HG03103 (cell line): ENCODE measurements around the gene WLS.

Experiments
- ATAC-seq: cut with Tn5 transposase; IDR thresholded peaks from one replicate; pipeline ENCODE4 v1.9.1; 2021; ENCODE audit warnings: low read depth; ENCODE audit not compliant: unreplicated experiment

WLS gene

DNA sequence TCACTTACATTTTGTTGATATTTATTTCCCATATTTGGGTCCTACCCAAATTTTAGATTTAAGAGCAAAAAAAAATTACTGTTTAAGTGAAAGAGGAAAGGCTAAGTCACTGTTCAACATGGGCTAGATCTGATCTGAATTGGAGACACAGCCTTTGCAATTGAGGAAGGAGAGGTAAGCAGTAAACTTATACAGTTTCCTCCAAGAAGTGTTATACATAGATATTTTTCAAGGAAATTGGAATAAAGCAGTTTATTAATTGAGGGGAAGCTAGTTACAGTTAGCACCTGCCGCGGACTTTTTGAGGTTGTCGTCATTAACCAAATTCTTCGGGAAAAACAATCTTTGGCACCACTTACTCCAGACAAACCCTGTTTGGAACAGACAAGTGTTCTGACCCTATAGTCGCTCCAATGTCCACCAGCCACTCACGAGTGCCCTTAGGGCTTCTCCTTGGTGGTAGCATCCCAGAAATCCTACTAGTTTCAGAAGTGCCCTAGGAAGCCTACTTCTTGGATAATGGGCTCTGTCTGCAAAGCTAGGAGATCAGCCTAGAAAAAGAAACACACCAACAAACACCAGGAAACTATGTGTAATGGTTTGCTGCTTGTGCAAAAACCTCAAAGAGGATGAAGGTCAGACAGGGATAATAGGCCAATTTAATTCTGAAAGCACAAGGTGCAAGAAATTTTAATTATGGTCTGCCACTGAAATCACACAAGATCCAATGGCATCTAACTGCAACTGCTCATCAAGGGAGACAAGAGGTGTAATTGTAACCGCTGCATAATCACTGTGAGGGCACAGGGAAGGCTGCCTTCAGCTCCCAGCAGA lies 2.5 kb downstream of the WLS start:
- no peak for ATAC-seq

DNA sequence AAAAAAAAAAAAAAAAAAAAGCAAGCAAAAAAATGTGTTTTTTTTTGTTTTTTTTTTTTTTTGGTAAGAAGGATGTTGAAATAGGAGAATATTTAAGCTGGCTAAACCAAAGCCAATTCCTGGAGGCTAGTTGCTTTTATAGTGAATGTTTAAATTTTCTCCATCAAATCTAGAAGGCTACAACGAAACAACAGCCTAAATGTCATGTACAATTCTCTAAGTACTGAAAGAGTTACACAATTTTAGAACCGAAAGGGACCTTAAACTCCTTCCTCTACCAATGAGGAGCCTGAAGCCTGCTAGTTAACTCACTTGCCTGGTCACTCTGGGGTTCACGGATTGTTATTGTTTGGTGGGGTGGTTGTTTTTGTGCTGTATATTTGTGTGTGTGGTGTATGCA lies 3.5 kb downstream of the WLS start:
- ATAC-seq: no peak

DNA sequence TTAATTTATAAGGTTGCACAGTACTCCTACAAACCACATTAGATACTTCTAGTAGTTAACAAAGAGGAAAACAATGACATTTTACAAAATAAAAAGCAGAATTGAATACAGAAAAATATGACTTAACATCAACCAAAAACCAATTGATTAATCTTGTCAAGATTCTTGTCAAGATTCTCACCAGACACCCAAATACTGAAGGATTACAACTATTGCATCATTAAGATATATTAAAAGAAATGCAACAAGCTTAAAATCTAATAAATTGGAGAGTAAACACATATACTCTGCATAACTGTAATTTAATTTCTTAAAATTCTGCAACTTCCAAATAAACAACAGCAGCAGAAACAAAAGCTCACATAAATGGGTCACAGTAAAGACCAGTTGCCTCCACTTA lies 4.7 kb downstream of the WLS start:
- ATAC-seq: no peak

DNA sequence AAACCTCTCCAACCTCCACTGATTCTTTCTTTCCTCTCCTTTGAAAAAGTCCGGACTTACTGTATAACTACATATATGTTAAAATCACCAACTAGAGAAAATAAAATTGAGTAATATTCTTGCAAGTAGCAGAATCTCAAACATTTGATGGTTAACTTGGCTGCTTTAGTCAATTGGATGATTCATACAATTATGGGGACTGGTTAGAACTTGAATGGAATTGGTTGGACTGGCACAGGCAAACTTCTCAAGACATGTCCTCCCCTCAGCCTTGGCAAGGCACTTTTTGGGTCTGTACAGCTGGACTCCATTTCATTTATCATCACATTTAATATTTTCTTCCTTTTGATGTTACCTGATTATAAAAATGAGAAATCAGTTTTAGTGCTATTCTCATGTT lies 6.5 kb downstream of the WLS start:
- ATAC-seq: no peak

DNA sequence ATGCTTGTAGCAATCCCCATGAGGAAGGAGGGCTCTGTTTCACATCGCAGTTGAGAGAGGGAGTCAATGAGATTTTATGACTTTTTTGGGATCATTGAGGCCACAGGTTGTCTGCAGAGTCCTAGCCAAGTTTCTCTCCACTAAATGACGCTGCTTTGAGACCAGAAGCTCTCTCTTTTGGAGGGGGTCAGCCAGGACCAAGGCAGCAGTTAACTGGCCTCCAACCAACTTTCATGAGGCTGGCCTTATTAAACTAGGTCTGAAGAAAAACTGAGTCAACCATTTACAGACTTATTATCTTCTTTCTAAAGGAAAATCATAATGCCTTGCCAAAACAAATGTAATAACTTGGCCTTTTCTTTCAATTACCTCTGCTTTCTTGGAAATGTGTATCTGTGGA lies 8.6 kb downstream of the WLS start:
- ATAC-seq: no peak

DNA sequence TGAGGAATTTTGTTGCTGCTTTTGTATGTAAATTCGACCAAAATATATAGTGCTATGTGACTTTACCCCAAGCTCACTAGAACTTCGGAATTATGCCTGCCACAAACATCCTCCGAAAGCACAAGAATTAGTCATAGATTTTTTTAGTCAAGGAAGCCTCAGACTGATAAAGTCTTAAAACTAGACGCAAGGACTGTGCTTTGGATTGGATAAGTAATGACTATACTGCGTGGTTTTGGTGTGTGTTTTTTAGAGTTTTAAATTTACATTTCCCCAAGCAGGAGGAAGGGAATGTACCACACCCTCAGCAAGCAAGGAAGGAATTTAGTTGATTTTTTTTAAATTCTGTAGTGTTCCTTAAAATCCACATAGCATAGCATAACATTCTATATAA lies 10.3 kb downstream of the WLS start:
- ATAC-seq: no peak

DNA sequence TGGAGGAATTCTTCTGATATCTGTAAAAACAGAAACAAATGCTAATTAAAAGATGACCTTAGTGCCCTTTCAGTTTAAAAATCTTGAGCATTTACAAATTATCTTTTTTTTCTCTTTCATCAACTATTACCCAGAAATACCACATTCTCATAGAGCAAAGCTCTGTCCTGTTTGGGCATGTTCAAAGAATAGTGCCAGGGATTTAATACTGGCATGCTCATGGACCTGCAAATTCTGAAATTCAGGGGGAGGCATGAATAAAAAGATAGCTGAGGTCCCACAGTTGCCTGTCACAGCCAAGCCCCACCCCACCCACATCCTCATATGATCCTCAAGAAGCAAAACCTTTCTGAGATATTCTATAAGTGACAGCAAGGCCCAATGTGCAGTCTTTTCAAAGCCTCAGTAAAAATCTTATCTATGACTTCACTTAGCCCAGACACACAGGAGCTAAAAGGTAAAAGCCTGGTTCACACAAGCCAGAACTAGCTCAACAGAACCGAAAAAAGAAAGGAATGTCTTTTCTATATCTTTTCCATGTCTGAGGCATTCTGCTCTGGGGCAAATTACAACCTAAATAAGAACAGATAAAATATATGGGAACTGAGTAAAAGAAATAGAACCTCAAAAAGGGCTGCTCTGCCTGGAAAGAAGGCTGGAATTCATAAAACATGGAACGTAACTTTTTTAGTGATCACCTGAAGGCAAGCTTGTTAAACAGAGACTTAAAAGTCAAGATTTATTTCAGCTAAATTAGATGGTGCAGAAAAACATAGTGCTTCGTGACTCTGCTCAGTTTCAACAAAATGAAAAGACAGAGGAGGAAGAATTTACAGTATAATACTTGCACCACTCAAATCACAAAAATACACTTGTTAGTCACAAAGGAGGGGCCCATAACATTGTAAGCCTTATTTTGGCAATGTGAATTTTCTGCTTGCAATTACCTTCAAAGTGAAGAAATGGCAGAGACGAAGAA lies 11.0 kb downstream of the WLS start:
- no peak for ATAC-seq

DNA sequence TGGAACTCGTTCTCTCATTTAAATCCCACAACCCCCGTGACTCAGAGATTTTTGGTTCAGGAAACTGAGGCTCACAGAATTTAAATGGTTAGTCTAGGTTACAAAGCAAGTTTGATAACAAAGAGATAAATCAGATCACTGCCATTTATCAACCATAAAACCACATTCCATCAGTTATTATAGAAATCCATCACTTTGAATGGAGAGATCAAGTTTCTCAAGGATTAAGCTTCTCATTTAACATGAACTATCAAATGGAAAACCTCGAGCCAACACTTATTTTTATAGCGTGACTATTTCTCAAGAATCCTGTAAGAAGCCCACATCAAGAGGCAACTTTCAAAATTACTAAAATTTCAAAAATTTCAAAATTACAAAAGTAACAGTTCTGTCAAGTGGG lies 11.9 kb downstream of the WLS start:
- ATAC-seq: no peak

DNA sequence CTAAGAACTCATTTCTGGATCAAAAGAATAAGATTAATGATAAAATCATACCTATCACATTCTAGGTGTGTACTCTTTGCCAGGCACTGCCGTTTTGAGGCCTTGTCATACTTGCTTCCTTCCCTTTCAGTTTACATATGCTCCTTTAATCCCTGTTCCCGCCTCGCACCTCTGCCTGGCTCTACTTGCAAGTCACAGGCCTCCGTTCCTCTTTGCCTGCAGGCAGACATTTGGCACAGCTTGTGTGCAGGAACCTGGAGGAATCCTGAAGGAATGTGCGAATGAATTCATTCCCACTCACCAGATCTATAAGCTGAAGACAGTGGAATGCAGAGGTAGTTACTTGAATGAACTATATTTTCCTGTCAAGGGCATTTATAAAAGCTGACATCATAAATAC lies 13.8 kb downstream of the WLS start:
- ATAC-seq: no peak

DNA sequence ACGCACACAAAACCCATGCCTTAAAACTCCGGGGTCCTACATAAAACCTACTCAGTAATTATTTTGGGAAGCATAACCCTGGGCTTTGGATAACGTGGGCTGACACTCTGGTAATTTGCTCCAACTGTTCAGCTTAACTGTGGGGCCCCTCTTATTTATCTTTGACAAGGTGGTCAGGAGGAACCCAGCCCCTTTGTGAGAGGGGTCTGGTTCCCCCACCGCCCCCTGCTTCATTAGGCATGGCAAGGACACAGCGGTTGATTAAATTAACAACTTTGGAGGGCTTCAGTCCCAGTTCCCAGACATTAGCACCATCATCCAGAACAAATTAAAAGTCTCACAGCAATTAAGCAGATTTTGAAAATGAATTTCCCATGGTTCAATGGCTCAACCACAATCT lies 14.7 kb downstream of the WLS start:
- no peak for ATAC-seq

DNA sequence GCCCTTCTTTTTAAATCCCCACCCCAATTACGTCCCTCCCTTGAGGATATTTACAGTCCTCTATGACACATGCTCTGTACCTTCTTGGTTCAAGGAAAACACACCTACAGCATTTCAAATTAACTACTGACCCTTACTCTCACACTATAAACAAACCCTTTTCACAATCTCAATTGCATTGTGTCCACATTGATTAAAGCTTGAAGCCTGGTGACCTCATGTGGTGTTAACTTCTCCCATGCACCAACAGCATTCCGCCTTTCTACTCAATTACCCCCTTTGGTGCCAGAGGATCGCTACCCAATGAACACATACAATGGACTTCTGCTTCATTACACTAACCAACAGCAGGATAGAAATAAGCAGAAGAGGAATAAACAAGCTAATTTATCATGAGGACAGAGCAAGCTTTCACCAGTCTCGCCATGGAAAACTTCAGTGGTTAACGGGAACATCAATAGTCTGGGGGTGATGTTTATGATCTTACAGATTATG lies 15.2 kb downstream of the WLS start:
- no peak for ATAC-seq

DNA sequence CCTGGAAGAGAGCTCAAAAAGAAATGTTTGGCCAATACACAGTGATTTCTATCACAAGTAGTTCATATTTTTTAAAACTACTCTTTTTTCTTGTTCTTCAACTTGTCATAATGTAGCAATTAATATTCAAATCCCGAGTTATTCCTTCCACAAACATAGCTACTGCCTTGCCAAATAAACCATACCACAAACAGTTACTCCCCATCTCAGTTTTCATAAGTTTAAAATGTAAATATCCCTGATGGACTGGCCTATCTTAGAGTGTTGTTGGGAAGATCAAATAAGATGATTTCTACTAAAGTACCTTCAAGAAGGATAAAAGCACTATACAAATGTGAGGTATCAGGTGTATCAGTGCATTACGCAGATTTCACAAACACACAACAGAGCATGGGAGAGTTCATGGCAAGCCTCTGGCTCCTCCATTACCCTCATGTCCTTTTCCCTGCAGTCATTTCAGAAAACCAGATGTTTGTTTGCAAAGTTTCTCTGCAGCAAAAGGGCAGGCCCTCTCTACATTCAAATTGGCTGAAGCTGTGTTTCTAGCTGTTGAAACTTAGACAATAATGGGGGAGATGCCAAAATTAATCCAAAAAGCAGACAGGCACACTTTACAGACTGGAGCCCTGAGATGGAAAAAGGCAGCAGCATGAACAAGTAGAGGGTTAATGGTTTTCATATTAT lies 16.1 kb downstream of the WLS start:
- ATAC-seq: no peak

DNA sequence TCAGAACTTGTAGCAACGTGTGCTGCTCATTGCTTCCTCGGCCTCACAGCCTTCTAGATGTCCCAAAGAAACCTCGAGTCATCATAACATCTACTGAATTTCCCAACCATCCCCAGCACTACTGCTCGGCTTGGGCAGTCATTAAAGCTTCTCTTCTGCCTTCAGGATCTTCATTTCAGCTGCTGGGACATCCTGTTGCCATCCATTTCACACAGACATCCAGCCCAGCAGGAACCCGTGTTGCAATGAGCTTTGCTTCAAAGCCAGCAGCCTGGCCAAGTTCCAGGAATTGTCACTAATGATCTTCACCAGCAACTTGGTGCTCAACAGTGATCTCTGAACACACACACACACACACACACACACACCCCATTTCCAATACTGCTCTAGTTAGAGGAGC lies 18.5 kb downstream of the WLS start:
- ATAC-seq: no peak

DNA sequence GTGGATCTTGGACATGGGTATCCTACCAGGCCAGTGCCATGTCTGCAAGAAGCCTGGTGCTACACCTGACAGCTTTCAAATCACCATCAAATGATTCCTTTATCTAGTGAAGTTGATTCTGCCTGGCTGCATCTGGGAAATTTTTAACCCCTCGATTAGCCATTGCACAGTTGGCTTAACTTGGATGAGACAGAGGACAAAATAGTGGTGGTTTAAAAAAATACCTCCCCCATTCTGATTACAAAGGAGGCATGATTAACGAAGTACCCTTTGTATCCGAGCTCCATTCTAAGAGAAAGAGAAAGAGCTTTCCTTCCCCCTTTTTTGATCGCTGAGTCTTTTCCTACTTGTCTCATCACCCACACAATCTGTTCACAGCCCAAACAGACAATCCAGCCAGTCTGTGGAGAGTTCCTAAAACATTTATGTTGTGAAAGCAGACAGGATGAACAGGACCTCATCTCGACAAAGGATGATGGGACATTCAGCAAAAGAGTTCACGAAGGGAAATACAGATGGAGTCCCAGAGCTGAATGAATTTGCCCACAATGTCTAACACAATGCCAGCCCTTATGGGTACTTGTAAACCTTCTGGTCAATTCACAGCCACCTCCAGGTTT lies 20.5 kb downstream of the WLS start:
- no peak for ATAC-seq

DNA sequence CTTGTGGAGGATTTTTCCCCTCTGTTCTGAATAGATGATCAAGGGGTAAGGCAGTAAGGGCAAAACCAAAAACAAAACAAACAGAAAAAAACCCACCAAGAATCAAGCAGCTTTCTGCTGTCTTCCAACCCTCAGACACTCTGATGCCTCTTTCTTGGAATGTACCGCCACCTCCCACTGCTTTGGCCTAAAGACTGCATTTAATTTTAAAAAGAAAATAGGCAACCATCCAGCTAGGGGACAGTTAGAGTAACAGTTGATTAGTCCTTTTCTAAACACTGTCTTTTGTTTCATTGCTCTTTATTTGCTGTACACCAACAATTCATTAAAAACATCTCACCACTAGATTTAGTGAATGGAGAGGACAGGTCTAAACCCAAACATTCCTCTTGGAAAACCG lies 21.5 kb downstream of the WLS start:
- ATAC-seq: no peak

DNA sequence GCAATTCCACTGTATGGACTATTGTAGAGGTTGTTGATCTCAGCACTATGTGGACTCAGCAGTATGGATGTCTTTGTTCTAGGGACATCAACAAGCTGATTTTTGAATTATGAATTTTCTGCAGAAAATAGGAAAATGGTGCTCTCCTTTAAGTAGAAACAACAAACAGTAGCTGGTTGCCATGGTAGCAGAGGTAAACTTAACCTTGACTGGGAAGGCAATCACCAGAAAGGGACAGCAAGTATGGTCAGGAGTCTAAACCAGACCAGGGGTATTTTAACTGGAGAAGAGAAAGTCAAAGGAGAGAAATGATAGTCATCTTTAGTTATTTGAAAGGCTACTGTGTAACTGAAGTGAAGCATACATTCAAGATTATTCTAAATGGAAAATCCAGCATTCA lies 22.3 kb downstream of the WLS start:
- no peak for ATAC-seq

DNA sequence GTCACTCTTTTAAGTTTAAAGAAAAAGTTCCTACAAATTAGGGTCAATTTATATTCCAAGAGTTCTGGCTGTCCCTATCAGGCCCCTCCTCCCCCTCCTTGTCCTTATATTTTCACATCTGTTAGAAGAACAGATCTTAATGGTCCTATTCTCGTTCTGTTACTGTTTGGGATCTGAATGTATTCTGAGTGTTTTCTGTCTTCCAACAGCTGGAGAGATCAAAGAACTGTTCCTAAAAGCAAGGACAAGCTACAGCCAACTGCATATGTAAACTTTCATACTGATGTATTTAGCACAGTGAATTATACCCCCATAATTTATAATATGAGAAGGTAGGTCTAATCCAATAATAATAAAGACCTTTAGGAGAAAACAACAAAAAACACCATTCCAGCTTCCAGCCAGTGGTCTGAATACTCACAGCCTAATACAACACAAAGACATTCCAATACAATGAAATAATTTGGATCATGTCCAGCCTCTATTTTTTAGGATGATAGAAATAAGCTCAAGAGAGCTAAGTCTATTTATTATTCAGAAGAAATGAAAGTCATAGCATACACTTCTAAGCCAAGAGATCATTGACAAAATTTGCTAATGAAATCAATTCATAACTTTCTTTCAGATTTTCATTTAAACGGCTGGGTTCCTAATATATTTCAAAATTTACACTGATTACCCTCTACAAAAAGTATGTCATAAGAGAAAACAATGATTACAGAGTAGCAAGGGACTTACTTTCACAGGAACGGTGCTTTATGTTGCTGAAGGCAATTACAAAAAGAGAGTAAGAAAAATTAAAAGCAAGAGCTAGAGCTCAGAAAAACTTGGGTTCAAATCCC lies 25.3 kb downstream of the WLS start:
- ATAC-seq: no peak

DNA sequence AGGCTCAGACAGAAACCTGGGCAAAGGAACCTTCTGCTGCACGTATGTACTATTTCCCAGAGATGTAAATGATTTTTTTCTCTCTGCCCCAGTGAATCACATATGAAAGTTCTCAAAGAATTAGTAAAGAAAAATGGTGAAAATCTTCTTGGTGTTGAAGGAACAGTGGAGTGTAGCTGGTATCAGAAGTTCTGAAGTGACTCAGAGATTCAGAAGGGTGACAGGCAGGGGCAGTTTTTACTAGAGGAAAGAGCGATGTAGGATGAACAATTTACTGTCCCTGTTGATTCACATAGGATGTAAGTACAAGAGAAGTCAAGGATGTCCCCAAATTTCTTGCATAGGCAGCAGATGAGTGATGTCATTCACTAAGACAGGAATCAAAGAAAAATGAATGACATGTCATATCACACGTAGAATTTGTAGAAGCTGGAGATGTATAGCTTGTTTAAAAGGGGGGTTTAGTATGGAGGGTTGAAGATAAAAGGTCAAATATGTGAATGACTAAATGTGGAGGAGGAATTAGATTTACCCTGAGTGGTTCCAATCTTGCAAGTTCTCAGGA lies 26.4 kb downstream of the WLS start:
- no peak for ATAC-seq

DNA sequence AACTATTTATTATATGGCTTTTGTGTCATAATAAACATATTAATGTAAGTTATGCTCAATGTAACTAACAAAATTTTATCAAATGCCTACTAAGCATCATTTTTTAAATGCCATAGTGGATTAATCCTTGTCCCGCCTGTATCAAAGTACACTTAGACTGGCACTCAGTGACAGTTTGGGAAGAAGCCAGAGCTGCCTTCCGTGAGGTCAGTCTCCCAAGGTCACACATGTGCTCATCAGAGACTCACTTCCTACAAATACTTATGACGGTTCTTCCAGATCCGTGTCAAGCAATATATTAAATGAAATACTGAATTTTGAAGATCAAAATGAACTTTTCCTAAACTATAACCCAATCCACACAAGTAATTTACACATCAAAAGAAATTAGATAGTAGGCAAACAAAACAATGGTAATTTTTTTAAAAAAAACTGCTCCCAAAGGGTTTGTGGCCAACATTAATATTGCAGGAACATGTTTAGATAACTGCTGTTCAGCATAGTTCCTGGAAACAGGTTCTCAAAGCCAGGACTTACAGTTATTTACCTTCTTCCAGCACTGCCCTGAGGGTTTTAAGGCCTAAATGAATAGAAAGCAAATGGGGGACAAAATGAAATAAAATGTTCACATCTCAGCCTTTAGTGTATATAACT lies 27.2 kb downstream of the WLS start:
- ATAC-seq: no peak
